DMS114 treated with DMSO at 0.1 percent for 48 hours (cell line): ENCODE measurements around the gene YBX1.
"Not testable (repeated sequence)": the region's sequence is repeated elsewhere in the genome, so short reads cannot be mapped to it uniquely, and the experiment has no call there.

Experiments
- DNase-seq: peaks from one replicate; lab custom pipeline; 2025; ENCODE audit not compliant: unreplicated experiment; lab: John Stamatoyannopoulos, UW

The YBX1 gene

GRCh38 chr1:42748021-42748420 is 65.8 kb downstream of the YBX1 start:
- no peak for DNase-seq

DNA sequence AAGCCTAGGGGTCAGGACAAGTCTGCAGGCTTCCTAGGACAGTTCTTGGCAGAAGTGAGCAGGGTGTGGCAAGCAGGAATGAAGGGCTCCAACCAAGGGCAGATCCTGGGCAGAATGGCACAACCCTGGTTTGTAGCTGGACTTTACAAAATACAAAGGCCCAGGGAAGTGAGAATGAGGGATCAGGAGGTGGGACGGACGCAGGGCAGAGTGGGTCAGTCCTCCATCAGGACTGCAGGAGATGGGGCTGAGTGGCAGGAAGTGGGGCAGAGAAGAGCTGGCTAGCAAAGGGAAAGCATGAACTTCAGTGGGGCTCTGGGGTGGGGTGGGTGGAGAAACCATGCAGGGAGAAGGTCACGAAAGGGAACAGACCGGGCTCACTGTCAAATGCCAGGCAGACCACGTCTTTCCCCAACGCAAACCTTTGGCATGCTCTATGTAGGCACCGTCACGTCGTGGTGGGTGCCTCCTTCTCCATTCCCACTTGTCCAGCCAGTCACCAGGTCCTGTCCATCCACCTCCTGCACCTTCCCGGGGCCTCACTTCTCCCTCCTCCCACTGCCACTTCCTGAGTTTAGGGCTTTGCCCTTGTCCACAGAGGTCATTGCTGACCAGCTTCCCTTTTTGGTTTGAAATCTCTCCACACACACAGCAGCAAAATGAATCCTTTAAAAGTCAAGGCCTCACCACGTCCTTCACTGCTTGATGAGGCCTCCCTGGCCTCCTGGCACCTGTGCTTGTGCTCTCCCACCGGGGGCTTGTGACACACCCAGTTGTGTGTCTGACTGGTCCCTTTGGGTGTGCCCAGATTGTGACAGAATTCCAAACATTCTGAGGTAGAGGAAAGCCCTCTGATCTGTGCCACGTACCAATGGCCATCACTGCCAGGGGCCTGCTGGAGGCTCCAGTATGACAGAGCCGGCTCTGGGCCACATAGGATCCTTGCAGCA is 66.5 kb downstream of the YBX1 start:
- no peak for DNase-seq

DNA sequence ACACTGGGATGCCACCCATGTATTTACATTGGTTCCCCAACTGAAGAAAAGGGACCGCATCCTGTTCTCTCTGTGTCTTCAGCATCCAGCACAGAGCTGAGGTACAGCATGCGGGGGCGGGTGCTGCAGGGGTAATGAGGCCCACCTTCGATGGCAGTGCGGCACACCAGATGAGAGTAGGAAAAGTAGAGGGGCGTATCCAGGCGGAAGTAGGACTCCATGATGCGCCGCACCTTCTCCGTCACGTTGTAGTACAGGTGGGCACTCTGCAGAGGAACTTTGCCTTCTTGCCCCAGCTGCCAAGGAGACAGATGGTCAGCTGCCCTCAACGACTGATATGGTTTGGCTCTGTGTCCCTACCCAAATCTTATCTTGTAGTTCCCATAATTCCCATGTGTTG is 67.8 kb downstream of the YBX1 start:
- DNase-seq, result no peak

DNA sequence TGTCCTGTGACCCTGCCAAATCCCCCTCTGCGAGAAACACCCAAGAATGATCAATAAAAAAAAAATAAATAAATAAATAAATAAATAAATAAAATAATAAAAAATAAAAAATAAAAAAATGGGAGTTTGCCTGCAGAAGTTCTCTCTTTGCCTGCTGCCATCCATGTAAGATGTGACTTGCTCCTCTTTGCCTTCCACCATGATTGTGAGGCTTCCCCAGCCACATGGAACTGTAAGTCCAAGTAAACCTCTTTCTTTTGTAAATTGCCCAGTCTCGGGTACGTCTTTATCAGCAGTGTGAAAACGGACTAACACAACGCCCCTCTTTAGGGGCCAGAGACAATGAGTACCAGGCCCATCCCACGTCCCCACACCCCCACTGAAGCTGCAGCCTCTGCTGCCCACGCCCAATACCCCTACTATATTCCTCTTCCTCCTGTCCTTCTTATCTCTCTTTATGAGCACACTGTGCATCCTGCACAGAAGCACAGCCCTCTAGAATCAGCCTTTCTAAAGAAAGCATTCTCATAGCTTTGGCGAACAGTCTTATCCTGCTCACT is 69.4 kb downstream of the YBX1 start:
- DNase-seq, result not testable (repeated sequence)

DNA sequence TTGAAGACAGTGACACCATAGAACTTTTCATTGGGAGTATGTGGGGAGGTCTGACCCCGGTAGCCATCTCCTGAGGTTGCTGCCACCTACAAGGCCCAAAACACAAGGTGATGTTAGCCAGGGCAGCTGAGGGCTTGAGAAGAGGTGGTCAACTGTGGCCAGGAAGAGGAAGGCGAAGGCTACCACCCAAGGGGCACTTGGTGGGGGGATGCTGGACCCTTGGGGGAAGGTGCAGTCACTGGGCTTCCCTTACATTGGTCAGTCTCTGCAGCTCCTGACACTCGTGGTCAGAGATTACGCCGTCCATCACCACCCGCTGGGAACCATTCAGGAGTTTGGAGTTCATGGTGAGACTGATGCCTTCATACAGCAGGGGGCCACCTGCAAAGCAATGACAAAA is 70.1 kb downstream of the YBX1 start:
- DNase-seq, result no peak

DNA sequence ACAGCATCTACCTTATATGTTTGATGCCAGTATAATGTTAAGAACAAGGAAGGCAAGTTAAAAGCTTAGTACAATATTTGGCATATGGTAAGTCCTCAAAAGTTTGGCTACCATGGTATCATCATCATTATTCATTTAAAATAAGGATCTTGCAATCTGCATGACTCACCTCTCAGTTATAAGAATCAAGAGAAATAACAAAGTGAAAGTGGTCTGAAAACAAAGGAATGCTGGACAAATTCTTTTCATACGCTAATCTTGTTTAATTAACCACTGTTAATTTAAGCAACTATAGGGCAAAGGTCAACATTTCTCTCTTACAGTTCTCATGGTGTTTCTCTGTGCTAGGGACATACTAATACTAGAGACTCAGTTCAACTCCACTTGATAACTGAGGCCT is 70.9 kb downstream of the YBX1 start:
- DNase-seq, result no peak
